HG03469 (cell line): Measurements from ENCODE around the gene DDX1.
"Not testable (repeated sequence)": the region's sequence is repeated elsewhere in the genome, so short reads cannot be mapped to it uniquely, and the experiment has no call there.

Experiments used
- ATAC-seq: cut with Tn5 transposase; IDR thresholded peaks from one replicate; pipeline ENCODE4 v1.9.1; 2021; ENCODE audit warnings: mild to moderate bottlenecking, moderate library complexity, moderate number of reproducible peaks; ENCODE audit not compliant: unreplicated experiment

The DDX1 gene

DNA sequence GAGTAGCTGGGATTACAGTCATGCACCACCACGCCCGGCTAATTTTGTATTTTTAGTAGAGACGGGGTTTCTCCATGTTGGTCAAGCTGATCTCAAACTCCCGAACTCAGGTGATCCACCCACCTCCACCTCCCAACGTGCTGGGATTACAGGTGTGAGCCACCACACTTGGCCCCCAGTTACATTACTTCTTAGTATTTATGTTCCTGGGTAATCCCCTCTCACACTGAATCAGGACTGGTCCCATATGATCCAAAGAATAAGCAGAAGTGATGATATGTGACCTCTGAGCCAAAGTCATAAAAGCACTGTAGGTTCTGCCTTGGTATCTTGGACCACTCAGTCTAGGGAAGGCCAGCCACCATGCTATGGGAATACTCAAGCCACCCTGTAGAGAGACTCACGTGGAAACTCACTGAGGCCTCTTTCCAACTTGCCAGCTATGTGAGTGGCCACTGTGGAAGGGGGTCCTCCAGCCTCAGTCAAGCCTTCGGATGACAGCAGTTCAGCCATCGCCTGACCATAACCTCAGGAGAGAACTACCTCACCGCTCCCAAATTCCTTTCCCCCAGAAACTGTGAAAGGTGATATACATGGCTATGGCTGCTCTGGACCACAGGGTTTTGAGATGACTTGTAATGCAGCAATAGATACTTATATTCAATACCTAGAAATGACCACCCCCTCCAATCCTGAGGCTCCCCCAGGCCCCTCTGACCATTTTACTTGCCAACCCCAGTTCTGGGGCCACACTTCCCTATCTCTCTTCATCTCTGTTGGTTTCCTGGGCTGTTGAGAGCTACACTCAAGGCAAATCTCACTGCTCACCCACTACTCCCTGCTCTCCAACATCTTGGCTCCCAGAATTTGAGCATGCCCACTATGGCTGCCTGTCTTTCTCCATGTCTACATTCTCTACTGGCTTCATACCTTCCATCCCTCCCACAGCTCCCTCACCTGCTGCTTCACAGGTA, 80.5 kb downstream of the DDX1 start:
- ATAC-seq, result no peak

DNA sequence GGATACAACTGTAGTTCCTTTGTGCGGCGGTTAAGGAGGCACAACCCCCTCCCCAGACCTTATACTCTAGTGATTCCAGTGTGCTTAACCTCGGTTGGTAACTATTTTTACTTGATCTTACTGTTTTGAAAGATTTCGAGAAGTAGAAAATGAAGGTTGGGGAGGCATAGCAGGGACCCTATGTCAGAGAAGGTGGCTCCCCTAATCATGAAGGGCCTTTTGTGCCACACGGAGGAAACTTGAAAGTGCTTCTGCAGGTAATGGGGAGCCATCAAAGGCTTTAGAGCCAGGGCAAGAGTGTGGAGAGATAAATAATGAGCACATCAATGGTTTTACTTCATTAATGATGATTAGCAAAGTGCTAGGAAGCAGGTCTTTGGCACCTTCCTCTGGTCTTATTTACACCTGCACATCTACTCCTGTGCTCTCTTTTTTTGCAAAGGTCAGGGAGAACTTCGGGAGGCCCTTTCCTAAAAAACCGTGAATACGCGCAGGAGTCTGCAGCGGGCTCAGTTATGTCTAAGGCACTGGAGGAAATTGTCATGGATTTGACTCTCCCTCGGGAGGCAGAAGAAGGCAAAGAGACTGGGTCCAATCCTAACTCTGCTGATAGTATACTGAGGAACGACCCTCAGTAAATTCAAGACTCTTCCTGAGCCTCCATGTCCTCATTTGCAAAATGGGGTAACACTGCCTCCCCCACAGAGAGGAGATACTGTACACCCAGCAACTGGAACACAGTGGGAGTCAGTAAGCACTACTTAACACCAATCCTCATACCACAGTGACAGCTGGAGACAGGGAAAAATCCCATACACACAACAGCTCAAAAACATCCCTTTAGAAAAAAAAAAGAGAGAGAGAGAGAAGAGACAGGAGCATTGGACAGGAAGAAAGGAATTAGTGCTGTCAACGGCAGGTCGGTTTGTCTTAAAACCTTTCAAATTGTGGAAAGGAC, 81.6 kb downstream of the DDX1 start:
- no peak for ATAC-seq

DNA sequence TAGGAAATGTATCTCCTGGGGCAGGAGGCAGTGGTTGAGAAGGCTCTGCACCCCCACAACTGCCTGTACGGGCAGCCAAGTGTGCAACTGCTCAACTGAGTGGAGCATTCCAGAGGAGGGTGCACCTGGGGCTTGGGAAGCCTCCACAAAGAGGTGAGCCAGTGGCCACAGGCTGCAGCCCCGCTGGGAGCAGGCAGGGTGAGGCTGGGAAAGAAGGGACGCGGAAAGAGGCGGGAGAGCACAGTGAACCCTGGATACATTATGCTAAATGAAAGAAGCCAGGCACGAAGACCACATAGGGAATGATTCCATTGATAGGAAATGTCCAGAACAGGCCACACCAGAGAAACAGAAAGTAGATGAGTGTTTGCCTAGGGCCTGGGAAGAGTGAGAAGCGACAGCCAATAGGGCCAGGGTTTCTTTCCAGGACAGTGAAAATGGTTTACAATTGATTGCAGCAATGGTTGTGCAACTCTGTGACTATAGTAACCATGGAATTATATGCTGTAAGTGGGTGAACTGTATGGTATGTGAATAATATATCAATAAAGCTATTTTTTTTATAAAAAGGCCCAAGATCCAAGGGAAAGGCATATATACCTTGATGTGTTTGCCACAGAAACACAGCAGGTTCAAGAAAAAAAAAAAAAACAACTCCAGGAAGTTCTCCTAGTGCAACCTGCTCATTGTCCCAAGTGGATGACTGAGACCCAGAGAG, 82.4 kb downstream of the DDX1 start:
- no peak for ATAC-seq

DNA sequence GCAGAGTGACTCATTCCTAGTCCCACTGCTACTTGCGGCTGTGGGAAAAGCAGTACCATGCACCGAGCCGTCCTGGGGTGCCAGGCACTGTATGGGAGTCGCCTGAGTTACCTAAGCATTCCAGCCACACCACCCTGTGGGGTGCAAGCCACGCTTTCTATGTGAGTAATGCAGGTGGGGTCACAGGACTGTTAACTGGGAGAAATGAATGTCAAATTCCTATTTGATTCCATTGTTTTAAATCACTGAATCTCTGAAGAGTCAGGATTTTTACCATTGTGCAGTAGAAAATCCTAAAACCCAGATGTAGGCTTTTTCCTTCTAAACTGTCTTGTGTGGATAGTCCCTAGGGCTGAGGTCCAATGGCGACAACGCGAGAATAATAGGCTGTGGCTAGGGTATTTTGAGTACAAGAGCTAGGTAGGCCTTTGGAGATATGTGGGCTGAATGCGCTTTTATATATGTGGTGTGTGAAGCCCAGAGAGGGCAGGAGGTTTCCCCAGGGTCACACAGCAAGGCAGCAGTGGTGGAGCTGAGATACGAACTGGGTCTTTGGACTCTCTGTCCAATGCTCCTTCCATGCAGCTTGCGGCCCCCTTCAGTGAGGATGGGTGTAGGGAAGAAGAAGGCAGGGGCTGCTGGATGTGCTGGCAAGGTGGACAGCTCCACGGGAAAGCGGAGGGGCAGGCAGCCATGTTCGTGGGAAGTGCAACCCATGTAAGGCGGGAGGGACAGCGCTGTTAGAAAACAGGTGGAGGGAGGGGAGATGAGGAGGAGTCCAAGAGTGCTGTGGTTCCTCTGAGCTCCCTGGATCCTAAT, 83.2 kb downstream of the DDX1 start:
- ATAC-seq, result no peak

DNA sequence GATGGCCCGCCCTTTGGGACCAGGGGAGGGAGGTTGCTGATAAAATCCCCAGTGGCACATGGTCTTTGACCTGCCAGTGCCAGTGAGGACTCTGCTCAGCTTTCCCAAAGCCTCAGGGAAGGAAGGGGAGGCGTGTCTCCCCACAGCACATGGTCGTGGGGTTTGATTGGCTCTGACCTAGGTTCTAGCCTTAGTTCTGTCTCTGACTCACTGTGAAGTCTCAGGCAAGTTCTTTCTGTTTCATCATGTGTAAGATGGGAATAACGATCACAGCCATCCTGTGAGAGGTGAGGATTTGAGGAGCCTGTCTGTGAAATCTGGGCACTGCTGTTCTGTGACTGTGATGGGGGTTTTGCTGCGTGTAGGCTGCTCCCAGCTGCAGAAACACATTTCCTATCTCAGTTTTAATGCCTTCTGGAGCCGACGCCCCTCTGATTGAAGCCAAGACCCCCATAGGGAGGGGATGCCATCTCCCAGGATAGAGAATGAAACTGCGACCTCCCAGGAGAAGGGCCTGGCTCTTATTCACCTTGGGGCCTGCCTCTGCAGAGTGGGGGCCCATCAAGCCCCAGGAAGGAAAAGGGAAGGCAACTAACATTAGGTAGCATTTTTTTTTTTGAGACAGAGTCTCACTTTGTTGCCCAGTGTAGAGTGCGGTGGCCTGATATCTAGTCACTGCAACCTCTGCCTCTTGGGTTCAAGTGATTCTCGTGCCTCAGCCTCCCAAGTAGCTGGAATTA, 84.0 kb downstream of the DDX1 start:
- ATAC-seq, result no peak

DNA sequence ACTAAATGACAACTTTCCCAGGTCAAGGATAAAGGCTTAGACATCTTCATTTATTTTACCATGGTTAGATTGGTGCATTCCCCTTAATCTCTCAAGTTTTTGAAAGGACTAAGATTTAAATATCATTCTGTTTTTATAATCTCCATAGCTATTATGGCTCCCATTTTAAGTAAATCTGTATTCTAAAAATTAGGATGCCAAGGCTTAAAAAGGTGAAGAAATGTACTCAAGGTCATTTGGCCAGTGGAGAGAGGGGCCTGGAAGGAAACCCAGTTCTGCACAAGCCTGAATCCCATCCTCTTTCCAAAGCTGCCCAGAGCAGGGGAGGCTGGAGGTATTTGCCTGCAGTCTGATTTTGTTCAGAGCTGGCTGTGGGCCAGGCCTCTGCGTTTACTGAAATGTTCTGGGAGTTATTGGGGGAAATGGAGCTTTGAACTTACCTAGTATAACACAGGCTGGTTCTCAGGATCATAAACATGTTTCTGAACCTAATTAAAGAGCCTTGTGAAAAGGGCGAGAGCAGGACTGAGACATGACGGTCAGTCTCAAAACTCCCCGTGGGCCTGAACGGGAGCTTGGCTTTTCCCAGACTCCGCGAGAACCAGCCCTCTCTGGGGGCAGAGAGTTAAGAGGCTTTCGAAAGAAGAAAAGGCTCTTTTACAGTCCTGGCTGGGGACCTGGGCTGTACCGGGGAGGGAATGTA, 85.6 kb downstream of the DDX1 start:
- no peak for ATAC-seq

DNA sequence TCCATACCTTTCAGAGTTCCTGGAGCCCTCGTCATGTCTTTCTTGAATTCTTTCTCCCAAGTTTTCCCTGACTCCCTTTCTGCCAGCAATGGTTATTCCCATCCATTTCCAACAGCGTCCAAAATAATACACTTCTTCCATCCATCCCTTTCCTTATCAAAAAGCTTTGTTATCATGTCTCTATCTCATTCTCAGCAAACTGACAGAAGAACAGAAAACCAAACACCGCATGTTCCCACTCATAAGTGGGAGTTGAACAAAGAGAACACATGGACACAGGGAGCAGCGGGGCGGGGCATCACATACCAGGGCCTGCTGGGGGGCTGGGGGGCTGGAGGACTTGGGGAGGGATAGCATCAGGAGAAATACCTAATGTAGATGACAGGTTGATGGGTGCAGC, 86.7 kb downstream of the DDX1 start:
- no peak for ATAC-seq

DNA sequence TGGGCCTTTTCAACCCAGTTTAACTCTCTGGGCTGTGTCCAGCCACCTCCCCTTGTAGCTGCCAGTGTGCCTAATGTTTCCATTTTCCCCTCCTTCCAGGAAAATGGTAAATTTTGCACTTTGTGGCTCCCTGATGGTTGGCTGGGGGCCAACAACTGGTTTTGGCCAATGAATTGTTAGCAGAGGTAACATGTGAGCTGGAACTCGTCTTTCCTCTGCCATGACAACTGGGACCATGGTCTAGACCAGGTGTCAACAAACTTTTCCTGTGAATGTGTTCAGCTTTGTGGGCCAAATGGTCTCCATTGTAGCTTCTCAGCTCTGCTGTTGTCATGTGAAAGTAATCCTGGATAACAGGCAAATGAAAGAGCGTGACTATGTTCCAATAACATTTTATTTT, 87.2 kb downstream of the DDX1 start:
- no peak for ATAC-seq

DNA sequence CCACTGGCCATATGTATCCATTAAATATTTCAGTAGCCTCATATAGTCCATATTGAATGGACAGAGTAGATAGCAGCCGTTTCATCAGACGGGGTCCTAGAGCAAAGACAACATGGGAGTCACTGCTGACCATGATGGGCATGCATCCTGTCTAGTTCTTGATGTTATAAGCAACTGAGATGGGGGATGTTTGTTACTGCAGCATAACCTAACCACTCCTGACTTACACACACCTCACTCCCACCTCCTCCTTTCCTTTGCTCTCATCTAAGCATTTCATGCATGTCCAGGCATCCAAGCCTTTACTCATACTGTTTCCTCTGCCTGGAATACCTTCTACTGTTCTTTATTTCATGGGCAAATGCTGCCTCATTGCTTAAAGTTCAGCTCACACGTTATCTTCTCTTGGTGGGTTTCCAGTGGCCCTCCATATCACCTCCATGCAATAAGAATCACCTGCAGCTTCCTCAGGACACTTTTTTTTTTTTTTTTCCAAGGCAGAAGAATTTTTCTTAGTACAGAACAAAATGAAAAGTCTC, 87.8 kb downstream of the DDX1 start:
- no peak for ATAC-seq

DNA sequence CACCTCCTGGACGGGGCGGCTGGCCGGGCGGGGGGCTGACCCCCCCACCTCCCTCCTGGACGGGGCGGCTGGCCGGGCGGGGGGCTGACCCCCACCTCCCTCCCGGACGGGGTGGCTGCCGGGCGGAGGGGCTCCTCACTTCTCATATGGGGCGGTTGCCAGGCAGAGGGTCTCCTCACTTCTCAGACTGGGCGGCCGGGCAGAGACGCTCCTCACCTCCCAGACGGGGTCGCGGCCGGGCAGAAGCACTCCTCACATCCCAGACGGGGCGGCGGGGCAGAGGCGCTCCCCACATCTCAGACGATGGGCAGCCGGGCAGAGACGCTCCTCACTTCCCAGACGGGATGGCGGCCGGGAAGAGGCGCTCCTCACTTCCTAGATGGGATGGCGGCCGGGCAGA, 88.5 kb downstream of the DDX1 start:
- not testable (repeated sequence) for ATAC-seq
